Activated CD4-positive, CD25-positive, alpha-beta regulatory T cell treated with anti-CD3 and anti-CD28 coated beads, Interleukin-2, amount 50 U/mL, for 16 hours (primary cell): ENCODE results near the gene RAI14.

Experiments used
- DNase-seq: peaks from one replicate; pipeline ENCODE4 v3.0.0-alpha.2; 2020; ENCODE audit warnings: low read depth, low spot score

RAI14 gene

DNA sequence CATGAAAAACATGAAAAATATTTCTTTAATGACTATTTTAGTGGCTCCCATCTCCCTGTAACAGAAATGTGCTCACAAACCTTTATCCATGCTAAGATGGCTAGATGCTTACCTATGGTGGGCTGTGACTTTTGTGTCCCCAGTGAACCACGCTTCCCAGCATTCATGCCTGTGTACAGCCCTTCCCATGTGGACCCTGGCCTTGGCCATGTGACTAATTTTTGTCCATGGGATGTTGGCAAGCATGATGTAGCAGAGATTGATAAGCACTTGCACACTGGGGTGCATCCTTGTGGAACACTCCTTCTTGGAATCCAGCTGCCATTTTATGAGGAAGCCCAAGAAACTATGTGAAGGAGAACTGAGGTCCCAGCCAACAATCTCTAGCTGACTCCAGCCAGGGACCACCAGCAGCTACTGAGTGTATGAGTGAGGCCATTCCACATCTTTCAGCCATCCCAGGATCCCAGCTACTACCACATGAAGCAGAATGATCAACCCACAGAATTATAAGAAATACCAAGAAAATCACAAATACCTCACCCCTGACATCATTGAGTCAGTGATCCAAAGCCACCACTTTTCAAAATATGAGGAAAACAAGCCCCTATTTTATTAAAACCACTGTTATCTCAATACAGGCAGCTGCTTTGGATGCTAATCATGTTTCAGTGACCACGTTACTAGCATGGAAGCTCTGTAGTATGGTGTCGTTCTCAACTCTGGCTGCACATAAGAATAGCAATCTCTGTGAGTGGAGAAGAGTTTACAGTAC, 16.1 kb upstream of the RAI14 start:
- no peak for DNase-seq

DNA sequence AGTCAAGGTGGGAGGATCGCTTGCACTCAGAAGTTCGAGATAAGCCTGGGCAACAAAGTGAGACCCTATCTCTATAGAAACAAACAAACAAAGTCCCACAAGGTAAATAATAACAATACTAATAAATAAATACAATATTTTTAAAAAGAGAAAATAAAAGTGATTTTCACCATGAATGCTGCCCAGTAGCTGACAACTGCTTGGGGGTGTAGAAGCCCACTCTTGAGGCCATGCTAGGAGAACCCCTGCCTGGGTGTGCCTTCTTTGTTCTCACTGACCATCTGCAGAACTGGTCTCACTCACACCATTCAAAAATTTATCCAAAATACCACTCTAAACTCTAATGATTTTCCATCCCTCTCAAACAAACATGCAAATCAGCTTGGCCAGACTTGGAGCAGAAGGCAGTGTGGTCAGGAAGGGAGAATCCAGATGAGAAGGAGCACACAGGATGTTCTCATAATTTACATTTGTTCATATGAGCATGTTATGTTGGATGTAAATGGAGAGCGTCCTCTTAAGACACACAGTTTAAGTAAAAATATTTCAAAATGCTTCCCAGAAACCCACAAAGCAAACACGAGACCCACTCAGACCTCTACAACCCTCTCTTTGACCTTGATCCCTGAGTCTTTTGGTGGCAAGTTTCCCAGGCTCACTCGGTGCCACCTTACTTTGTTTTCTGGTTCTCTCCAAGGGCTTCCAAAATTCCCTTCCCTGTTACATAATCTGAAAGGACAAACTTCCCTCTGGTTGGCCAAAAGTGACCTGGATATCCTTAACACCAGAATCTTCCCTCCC, 7.9 kb upstream of the RAI14 start:
- no peak for DNase-seq

DNA sequence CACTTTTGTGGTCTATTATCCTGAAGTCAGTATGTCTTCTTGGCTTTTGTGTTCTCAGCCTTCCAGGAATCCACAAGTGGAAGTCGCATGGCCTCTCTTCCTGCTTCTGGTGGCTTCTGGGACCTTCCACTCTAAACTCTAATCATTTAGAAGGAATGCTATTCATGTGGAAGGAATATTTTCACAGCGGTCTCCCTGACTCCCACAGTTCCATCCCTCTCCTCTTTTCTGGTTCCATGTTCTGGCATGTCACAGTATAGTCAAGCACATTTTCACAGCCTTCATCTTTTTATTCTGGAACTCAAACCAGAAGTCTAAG, 7.3 kb upstream of the RAI14 start:
- no peak for DNase-seq

DNA sequence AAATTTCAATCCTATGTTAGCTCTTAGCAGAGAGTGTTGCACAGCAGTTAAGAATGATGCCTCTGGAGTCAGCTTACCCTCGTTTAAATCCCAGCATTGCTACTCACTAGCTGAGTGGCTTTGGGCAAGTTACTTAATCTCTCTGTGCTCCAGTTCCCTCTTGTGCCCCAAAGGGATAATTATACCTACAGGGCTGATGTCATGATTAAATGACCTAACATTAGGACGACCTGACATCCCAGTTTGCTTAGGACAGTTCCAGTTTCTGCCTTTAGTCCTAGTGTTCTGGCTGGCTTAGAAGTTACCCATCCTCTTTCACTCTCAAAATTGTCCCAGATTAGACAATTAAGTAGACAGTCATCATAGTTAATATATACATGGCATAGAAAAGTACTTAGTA, 4.3 kb upstream of the RAI14 start:
- DNase-seq: no peak

DNA sequence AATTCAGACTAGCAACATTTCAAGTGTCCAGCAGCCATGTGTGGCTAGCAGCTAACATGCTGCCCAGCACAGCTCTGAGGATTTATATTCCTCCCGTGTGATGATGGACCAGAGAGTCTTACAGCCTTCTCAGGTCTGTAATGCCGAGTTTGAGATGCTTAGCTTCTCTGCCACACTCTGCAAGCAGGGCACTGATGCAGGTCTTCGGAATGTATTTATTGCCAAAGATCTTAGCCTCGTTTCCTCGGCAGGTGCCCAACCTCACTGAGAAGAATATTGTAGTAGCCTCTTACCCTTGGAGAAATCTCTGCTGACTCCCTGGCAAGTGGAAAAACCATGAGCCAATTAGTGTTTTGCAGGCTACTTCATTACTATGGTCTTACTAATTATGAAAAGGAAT, 3.7 kb upstream of the RAI14 start:
- DNase-seq: no peak

DNA sequence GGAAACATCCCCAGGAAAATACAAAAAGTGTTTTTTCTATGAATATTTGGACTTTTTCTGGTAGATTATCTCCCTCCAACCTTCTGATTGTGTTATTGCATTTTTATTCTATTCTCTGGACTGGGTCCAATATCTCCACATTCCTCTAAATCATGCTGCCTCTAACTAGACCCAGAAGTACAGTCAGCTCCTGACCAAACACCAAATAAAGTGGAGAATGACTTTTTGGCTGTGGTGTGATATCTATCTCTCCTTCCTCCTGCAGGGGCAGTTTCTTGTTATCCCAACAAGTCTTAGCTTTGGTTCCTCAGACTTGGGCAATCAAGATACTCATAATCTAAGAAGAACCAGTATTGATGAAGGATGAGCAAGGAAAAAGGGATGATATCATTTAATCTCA, 3.2 kb upstream of the RAI14 start:
- DNase-seq: no peak

DNA sequence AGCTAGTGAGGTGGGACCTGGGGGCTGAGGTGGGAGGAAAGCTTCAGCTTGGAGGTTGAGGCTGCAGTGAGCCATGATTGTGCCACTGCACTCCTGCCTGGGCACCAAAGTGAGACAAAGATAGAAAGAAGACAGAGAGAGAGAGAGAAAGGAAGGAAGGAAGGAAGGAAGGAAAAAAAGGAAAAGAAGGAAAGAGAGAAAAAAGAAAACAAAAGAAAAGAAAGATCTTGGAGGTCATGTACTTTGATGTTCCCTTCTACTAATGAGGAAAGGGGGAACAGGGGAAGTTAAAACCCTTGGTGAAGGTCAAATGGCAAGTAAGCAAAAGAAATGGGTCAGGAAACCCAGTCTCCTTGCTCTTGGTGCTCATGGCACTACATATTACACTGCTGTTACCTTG, 2.4 kb upstream of the RAI14 start:
- no peak for DNase-seq

DNA sequence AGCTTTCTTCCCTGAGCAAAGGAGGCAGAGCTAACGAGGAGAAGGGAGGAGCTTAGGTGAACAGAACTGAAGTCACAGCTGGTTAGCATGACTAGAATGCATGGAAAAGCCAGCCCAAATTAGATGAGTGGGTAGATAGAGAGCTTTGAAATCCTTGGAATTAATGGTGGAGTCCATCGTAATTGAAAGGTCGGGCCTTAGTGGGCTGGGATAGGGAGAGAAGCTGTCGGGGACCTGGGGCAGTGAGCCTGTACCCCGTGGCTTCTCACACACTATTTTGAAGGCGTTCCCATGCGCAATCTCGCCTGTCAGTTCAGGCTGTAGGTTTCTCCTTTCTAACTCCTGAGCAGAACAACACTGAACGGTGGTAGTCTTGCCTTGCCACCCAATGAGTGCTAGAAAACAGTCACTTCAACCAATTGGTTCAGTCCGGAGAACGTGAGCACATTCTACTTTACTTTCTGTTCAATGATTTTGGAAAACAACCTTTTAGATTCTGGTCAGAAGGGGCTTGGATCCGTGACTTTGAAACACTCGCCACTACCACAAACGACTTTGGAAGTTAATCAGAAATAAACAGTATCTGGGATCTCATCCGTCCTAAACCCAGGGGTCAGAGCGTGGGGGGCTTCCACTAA, 655 bp upstream of the RAI14 start:
- no peak for DNase-seq

DNA sequence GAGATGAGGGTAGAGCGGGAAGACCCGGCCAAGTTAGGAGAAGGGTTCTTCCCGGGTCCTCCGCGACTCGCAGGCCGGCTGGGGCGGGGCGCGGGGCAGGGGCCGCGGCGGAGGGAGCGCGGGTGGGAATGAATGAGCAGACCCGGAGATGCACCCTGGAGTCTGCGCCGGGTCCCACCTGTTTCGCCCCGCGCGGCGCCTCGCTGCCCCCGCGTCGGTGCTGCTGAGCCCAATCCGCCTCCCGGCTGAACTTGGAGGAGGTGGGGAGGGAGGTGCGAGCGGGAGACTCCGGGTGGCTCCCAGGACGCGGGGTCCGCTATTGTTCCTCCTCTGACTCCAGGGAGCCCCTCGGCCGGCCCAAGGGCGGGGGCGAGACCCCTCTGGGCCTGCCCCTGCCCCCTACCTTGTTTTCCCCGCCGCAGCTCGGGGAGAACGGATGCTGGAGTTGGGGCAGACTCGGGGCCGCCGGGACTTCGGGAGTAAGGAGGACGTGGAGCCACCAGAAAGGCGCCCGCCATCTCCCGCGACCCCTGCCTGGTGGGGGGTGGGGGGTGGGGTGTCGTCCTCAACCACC, 659 bp downstream of the RAI14 start:
- DNase-seq: no peak

DNA sequence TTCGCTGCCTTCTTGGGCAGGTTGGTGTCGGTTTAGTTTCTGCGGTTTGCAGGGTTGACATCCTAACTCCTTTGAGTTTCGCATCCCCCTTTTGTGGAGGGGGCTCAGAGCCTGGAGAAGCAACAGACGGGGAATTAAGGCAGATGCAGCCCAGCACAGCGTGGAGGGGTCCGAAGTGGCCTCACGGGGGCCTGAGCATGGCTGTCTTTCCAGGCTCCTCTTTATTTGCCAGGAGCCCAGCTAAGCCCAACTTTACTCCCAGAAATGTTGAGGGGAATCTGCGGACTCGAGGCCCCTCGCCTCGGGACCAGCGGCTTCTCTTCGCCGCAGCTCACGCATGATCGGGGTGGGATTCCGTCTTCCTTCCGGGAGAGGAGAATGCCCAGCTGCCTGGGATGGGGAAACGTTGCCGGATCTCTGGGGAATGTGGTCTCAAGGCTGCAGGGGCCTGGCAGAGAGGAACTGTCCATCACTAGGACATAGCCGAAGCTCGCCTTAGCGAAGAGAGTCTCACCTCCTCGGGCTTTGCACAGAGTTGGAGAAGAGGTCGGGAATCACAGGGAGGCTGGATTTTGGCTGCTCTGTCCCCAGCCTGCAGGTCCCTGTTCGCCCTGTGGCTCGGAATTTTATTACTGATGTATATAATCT, 1.3 kb downstream of the RAI14 start:
- DNase-seq: no peak

DNA sequence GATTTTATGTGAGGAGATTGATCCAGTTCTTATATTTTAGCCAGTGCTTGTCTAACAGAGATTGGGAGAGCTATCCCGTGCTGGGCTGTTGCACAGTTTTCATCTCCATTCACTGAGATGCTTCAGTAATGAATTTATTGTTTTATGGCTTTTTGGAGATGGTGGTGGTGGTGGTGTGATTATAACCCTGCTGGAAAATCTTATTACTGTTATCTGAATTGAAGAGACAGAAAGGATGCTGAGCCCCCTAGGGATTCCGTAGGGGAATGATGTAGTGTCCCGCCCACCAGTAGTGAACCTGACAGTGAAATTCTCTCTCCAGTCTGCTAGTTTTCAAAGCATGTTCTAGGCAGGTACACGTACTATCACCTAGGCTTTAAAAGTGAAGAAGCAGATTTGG, 1.9 kb downstream of the RAI14 start:
- no peak for DNase-seq

DNA sequence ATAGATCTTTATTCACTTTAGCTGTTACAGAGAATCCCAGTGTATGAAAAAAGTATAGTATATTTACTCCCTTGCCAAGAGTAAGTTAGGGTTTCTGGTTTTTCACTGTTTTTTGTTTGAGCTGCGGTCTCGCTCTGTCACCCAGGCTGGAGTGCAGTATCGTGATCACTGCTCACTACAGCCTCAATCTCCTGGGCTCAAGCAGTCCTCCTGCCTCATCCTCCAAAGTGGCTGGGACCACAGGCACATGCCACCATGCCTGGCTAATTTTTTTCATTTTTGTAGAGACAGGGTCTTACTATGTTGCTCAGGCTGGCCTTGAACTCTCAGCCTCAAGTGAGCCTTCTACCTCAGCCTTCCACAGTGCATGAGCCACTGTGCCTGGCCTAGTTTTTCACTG, 3.0 kb downstream of the RAI14 start:
- no peak for DNase-seq

DNA sequence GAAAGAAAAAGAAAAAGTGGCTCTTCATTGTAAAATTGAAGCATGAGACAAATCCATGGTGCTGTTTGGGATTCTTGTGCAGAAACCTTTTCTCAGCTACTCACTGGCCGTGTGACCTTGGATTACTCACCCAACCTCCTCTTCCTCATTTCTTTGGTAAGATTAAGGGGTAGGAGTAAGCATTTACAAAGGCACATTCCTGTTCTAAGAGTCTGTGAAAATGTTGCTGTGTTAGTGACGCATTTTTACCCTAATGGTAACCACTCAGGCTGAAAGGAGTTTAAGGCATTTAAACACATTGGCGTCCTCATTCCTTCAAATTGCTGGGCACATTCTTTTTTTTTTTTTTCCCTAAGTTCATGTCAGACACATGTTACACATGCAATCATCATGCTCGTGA, 4.3 kb downstream of the RAI14 start:
- no peak for DNase-seq

DNA sequence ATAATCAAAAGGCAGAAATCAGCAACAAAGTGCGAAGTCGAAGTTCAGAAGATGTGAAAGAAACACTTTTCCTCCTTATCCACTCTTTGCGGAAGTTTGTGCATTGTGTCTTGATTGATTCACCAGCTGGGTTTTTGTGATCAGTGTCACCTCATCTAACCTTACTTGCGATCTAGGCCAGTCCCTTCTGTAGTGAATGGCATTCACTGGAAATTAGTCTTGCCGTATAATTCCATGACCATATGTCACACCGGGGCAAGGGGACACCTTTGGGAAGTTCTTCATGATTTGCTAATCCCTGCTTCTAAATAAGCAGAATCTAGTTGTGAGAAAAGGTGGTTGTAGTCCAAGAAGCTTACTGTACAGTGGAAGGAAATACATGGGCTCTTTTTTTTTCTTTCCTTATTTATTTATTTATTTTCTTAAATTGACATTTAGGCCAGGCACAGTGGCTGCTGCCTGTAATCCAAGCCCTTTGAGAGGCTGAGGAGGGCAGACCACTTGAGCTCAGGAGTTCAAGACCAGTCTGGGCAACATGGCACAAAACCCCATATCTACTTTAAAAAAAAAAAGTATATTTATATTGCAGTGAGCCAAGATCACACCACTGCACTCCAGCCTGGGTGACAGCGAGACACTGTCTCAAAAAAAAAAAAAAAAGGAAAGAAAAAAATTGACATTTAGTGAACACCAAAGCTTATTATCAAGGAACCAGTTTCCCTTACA, 7.8 kb downstream of the RAI14 start:
- no peak for DNase-seq

DNA sequence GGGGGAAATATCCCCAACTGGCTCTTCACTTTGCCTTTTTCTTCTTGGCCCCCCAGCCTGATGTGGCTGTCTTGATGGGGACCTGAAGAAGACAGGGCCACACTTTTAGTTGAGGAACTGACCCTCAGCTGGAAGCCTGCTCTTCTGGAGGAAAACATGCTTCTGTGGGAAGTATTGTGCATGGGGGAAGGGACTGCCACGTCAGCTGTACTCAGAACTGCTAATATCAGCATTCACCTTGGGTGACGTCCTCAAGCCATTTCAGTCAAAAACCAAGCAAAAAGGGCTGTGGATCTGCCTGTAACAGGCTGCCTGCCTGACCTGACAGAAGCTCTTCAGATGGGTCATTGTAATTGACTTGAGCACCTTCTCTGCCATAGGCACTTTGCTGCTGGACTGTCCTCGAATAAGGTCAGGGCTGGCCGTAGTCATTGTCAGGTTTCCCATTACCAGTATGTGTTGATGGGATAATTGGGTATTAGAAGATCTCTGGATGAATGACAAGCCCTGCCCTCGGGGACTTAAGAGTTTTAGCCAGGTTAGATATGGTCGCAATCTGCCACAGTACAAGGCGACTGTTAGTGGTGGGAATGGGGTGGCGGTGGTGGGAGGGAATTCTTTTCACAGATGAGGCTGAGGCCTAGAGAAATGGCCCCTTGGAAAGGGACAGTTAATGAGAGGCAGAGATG, 10.4 kb downstream of the RAI14 start:
- no peak for DNase-seq

DNA sequence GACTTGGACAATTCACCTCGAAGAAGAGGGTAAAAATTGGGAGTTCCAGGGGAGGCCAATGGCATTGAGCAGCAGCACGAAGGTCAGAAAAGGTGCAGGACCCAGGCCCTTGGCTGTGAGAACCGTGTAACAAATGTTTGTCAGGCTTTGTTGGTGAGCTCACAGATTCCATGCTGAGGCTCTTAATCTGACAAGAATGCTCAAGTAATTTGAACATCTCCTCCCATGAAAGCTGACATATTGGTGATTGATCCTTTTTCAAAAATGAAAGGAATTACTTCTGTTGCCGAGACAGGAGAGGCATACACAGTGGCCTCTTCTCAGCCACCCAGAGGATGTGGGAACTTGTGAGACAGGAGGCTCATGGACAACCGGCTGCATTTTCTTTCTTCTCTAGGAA, 11.6 kb downstream of the RAI14 start:
- DNase-seq: no peak

DNA sequence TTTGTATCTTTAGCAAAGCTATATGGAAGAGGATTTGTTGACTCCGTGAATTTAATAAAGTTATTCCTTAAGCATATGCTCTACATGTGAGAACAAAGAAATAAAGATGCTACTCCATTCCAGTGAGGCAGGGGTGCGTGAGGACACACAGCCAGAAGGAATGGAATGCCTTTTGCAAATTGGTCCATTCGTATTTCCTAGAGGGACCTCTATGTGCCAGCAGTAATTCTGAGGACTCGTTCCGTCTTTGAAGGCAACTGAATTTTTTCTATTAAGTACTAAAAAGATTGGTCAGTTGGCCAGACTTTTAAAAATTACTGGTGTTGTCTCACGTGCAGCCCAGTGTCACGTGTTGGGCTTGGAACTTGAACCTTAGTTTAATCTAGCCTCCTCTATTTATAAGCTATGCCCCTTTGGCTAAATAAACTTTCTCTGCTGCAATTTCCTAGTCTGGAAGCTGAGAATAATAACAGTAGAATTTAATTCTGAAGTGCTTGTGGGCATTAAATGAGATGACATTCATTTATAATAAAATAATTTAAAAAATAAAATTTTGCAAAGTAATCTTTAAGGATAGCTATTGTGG, 13.9 kb downstream of the RAI14 start:
- no peak for DNase-seq

DNA sequence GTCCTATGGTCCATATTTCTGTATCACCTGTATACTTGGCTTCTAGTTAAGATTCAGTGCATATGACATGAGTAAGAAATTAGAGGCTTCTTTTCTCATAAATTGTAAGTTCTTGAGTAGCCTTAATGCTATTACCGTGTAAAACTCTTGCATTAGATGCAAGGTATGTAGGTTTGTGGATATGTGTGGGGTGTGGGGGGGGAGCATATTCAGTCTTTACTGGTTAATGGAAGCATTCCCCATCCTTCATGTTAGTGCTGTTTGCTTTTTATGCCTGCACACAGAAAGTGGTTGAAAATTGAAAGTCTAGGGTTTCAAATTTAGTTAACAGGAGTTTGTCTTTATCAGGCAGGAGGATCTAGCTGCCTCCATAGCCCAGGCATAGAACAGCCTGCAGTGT, 16.1 kb downstream of the RAI14 start:
- DNase-seq: no peak

DNA sequence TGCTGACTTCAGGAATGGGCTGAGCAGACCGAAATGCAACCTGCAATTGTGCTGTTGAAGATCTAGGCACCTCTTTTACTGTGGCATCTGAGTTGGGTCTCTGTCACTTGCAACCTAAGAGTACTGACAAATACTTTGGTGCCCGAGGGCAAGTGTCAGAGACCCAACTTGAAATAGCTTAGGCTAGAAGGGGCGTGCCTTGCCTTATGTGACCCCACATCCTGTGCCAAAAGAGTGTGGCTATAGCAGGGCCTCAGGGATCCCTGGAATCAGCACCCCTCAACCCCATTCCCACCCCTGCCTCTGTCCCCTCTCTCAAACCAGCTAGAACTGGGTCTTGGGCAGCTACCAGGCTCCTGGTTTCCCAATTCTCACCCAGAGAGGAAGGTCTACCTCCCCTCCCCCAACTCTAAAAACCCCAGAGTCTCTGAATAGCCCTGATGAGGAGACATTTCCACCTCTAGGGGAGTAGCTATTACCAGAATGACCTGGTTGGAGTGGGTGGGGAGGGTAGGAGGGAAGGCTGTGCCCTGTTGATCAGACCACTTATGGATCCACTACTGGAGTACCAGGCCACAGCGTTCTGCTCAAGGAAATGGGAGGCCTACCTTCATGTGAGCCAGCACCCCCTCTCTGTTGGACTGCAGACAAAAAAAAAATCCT, 17.5 kb downstream of the RAI14 start:
- DNase-seq: no peak

DNA sequence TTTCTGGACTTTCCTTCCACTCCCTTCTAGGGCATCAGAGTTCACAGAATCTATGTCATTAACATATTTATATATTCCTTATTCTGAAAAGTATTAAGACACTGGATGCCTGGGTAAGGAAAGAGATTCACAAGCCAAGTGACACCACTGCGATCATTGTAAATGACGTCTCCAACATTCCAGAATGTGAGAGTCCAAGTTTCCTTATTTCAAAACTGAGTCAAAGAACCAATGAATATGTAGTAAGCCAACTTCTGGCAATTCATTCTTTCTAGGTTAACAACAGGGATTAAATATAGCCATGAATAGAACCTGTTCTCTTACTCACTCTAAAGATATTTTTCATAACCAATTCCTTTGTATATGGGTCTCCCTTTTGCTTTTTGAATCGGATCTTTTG, 18.1 kb downstream of the RAI14 start:
- DNase-seq: no peak
